GM19035 (cell line): ENCODE data around the gene RPS23.
A peak's percentile ranks its signal among the peaks of the same experiment; 100 is the strongest.

Source experiments
- ATAC-seq: cut with Tn5 transposase; IDR thresholded peaks from one replicate; pipeline ENCODE4 v1.9.1; 2021; ENCODE audit not compliant: unreplicated experiment

RPS23 gene

DNA sequence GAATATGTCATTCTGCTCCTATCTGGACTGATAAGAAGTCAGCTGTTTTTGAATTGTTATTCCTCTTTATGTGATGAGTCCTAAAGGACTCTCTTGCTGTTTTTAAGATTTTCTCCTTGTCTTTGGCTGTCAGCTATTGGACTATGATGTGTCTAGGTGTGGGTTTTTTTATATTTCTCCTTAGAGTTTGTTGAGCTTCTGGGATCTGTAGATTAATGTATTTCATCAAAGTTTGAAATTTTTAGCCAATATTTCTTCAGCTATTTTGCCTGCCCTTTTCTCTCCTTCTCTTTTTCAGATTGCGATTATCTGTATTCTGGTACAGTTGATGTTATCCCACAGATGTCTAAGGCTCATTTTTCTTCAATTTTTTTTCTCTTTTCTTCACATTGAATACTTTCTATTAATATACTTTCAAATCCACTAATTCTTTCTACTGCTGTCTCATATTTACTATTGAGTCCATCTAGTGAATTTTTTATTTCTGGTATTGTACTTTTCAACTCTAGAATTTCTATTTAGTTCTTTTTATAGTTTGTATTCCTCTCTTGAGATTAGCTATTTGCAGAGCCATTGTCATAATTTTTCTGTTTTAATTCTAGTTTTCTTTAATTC is 31.1 kb downstream of the RPS23 start:
- ATAC-seq, result no peak

DNA sequence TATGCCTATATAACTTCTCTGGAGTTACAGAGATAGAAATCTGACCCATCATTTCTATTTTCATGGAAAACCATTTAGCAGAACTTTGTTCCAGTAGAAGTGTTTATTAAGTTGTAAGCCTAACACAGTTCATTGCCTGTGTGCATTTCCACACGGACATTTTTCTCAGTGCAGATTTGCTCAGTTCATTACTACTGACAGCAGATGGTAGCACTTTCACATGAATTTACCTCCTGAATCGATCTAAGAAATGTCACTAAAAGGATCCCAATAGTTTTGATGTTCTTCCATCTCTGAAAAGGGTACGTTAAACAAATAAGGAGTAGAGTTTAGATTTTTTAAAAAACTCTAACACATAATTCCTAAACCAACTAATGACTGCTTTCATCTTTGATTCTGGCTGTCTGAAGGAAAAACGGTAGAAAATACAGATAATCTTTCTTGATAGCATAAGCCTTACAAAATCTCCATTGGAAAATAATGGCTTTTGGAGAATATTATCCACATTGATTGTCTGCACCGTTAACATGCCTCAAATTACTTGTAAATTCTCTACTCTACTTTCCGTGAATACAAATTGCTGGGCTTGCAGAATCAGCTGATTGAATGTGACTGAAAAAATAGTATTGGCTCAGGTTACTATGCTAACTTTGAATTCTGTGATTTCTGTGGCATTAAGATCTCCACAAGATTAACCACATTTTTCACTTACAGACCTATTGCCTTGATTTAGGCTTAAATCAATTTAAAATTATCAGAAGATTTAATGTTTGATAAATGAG is 33.1 kb downstream of the RPS23 start:
- ATAC-seq, result no peak

GRCh38 chr5:82244151-82244550 is 34.0 kb downstream of the RPS23 start:
- no peak for ATAC-seq

DNA sequence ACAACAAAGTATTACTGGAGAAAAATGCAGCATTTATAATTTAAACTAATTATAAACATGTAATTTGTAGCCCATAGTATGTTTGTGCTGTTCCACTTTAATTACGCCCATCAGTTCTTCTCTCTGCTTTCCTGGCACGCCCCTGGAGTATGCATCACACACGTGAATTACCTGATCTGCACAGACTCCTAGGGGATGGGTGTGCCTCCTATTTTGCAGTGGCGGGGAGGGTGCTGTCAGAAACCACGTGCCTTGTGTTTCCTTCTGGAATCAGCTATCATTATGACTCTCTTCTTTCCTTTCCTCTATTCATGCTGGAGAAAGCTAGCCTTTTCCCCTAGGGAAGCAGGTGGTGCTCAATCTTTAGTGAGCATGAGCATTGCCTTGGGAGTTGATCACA is 43.3 kb downstream of the RPS23 start:
- no peak for ATAC-seq

GRCh38 chr5:82225525-82226172 is 52.5 kb downstream of the RPS23 start:
- peak; percentile 95 for ATAC-seq
